ENCODE measurements around the gene CACNG6.

Gene CACNG6

DNA sequence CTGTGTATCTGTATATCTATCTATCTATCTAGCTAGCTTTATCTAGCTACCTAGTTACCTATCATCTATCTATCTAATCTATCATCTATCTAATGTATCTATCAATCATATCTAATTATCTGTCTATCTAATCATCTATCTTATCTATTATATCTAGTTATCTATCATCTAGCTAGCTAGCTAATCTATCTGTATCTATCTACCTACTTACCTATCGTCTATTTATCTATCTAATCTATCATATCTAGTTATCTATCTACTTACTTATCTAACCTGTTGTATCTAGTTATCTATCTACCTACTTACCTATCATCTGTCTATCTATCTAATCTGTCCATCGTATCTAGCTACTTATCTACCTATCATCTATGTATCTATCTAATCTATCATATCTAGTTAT lies 54.3 kb downstream of the CACNG6 start:
- DNase-seq (ENCODE audit: low spot score) = no peak

GRCh38 chr19:54047616-54048015 lies 56.2 kb downstream of the CACNG6 start:
- no peak for DNase-seq (ENCODE audit: low spot score)
